Measurements from ENCODE around the gene VPS26B. TPM values are rescaled to one million over a fixed set of nuclear protein-coding genes. Genes with fewer than 3 reads are reported as not detected.

Gene VPS26B
- polyA plus RNA-seq, 5 donors = 49.2 to 60.7 (median 54.7) TPM

- DNase-seq = no peak
Measured at GRCh38 chr11:134229126-134229790, 4.8 kb downstream of the VPS26B start.

GRCh38 chr11:134230339-134230738, 5.9 kb downstream of the VPS26B start:
- no peak for DNase-seq

GRCh38 chr11:134231958-134232659, 7.6 kb downstream of the VPS26B start:
- DNase-seq = no peak

GRCh38 chr11:134233729-134234179, 9.3 kb downstream of the VPS26B start:
- DNase-seq = no peak

GRCh38 chr11:134235399-134235798, 10.9 kb downstream of the VPS26B start:
- DNase-seq = no peak

- DNase-seq = no peak
Measured at GRCh38 chr11:134236834-134237556, 12.5 kb downstream of the VPS26B start.

- DNase-seq = no peak
Measured at GRCh38 chr11:134237557-134237922, 13.1 kb downstream of the VPS26B start.

GRCh38 chr11:134238956-134239355, 14.5 kb downstream of the VPS26B start:
- DNase-seq = no peak

GRCh38 chr11:134240592-134240991, 16.1 kb downstream of the VPS26B start:
- DNase-seq = no peak

GRCh38 chr11:134242376-134242775, 17.9 kb downstream of the VPS26B start:
- no peak for DNase-seq

GRCh38 chr11:134243913-134244312, 19.4 kb downstream of the VPS26B start:
- DNase-seq = no peak

- no peak for DNase-seq
Measured at GRCh38 chr11:134244593-134244992, 20.1 kb downstream of the VPS26B start.

- no peak for DNase-seq
Measured at GRCh38 chr11:134245434-134245833, 21.0 kb downstream of the VPS26B start.

- no peak for DNase-seq
Measured at GRCh38 chr11:134246100-134246499, 21.6 kb downstream of the VPS26B start.

GRCh38 chr11:134246678-134247077, 22.2 kb downstream of the VPS26B start:
- DNase-seq = no peak

- no peak for DNase-seq
Measured at GRCh38 chr11:134248910-134249480, 24.5 kb downstream of the VPS26B start.

- DNase-seq = no peak
Measured at GRCh38 chr11:134250246-134250645, 25.8 kb downstream of the VPS26B start.

GRCh38 chr11:134250675-134251074, 26.2 kb downstream of the VPS26B start:
- no peak for DNase-seq

- DNase-seq = no peak
Measured at GRCh38 chr11:134252346-134253187, 28.1 kb downstream of the VPS26B start.

GRCh38 chr11:134253188-134253993, 28.9 kb downstream of the VPS26B start, which contains the start of the genes ACAD8 and THYN1:
TSS of gene ACAD8 (plus strand) at chr11:134253568. CDS start at chr11:134253601, 33 bp downstream.
TSS of gene THYN1 (minus strand) at chr11:134253352. CDS start at chr11:134252882, 470 bp downstream.
- DNase-seq = peak; percentile 95 to 96

All from right lung (tissue), 5 donors.